ENCODE measurements around the gene CHMP2A.
A peak's percentile ranks its signal among the peaks of the same experiment; 100 is the strongest.
"Not testable (repeated sequence)": the region's sequence is repeated elsewhere in the genome, so short reads cannot be mapped to it uniquely, and the experiment has no call there.

The CHMP2A gene

GRCh38 chr19:58546019-58546530 is 8.8 kb downstream of the CHMP2A start:
- DNase-seq = no peak
- H3K9me3 ChIP-seq = no peaks in the 10 kb centered on the region
- H3K4me3 ChIP-seq (ENCODE audit: low read depth, low read length) = peak overlapping the region; percentile 79
- TF ChIP-seq, protein P1, sequence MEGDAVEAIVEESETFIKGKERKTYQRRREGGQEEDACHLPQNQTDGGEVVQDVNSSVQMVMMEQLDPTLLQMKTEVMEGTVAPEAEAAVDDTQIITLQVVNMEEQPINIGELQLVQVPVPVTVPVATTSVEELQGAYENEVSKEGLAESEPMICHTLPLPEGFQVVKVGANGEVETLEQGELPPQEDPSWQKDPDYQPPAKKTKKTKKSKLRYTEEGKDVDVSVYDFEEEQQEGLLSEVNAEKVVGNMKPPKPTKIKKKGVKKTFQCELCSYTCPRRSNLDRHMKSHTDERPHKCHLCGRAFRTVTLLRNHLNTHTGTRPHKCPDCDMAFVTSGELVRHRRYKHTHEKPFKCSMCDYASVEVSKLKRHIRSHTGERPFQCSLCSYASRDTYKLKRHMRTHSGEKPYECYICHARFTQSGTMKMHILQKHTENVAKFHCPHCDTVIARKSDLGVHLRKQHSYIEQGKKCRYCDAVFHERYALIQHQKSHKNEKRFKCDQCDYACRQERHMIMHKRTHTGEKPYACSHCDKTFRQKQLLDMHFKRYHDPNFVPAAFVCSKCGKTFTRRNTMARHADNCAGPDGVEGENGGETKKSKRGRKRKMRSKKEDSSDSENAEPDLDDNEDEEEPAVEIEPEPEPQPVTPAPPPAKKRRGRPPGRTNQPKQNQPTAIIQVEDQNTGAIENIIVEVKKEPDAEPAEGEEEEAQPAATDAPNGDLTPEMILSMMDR (IDR thresholded peaks at IDR 0.05; ENCODE audit: low read depth, low read length) = no peak
- peaks cover 6% of the 10 kb centered on the region for H3K27me3 ChIP-seq
- H3K36me3 ChIP-seq = peaks cover 52% of the 10 kb centered on the region
- H3K4me1 ChIP-seq = no peaks in the 10 kb centered on the region

GRCh38 chr19:58545286-58546018 is 9.5 kb downstream of the CHMP2A start:
- peak overlapping the region; percentile 79 for H3K4me3 ChIP-seq (ENCODE audit: low read depth, low read length)
- no peaks in the 10 kb centered on the region for H3K4me1 ChIP-seq
- TF ChIP-seq, protein P1 (IDR thresholded peaks at IDR 0.05; ENCODE audit: low read depth, low read length) = no peak
- DNase-seq = no peak
- peaks cover 6% of the 10 kb centered on the region for H3K27me3 ChIP-seq
- H3K36me3 ChIP-seq = peaks cover 46% of the 10 kb centered on the region
- H3K9me3 ChIP-seq = no peaks in the 10 kb centered on the region

DNA sequence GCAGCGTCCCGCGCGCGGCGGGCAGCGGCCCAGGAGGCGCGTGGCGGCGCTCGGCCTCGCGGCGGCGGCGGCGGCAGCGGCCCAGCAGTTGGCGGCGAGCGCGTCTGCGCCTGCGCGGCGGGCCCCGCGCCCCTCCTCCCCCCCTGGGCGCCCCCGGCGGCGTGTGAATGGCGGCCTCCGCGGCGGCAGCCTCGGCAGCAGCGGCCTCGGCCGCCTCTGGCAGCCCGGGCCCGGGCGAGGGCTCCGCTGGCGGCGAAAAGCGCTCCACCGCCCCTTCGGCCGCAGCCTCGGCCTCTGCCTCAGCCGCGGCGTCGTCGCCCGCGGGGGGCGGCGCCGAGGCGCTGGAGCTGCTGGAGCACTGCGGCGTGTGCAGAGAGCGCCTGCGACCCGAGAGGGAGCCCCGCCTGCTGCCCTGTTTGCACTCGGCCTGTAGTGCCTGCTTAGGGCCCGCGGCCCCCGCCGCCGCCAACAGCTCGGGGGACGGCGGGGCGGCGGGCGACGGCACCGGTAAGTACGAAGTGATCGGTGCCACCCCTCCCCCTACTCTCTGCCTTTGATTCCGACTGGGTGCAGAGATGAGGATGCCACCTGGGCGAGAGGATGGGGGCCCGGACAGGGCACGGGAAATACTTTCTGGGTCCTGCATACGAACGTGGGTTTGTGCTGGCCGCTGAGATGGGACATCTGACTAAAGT is 10.2 kb downstream of the CHMP2A start:
- H3K4me3 ChIP-seq (ENCODE audit: low read depth, low read length) = peak overlapping the region; percentile 79
- peaks cover 39% of the 10 kb centered on the region for H3K36me3 ChIP-seq
- peaks cover 6% of the 10 kb centered on the region for H3K27me3 ChIP-seq
- no peaks in the 10 kb centered on the region for H3K9me3 ChIP-seq
- H3K4me1 ChIP-seq = no peaks in the 10 kb centered on the region
- DNase-seq = peak; percentile 60
- TF ChIP-seq, protein P1 (IDR thresholded peaks at IDR 0.05; ENCODE audit: low read depth, low read length) = no peak

- DNase-seq = peak; percentile 94
- H3K9me3 ChIP-seq = no peaks in the 10 kb centered on the region
- peak within 1 kb of the TSS; percentile 79 for H3K4me3 ChIP-seq (ENCODE audit: low read depth, low read length)
- TF ChIP-seq, protein P1 (IDR thresholded peaks at IDR 0.05; ENCODE audit: low read depth, low read length) = no peak
- peaks cover 32% of the 10 kb centered on the region for H3K36me3 ChIP-seq
- peaks cover 6% of the 10 kb centered on the region for H3K27me3 ChIP-seq
- no peaks in the 10 kb centered on the region for H3K4me1 ChIP-seq
Measured at GRCh38 chr19:58543826-58544590, 10.9 kb downstream of the CHMP2A start, which contains the start of gene TRIM28. TRIM28 (plus strand) TSS chr19:58544064; CDS start chr19:58544758, 694 bp downstream.

GRCh38 chr19:58542641-58543372 is 12.1 kb downstream of the CHMP2A start:
- not testable (repeated sequence) for H3K4me3 ChIP-seq (ENCODE audit: low read depth, low read length)
- H3K36me3 ChIP-seq = peaks cover 22% of the 10 kb centered on the region

GRCh38 chr19:58539169-58539559 is 15.7 kb downstream of the CHMP2A start:
- H3K4me3 ChIP-seq (ENCODE audit: low read depth, low read length); H3K4me1 ChIP-seq; DNase-seq; H3K27me3 ChIP-seq; H3K9me3 ChIP-seq; H3K36me3 ChIP-seq: not testable (repeated sequence)

More at GRCh38 chr19:58542641-58543372, 12.1 kb downstream of the CHMP2A start:
- H3K4me1 ChIP-seq, H3K9me3 ChIP-seq, H3K27me3 ChIP-seq, DNase-seq: not testable (repeated sequence)
